OCI-M2 (cell line): ENCODE results near the gene MPDU1.

Experiments
- DNase-seq: peaks from one replicate; lab custom pipeline; 2025; ENCODE audit not compliant: unreplicated experiment; lab: John Stamatoyannopoulos, UW

Gene MPDU1

DNA sequence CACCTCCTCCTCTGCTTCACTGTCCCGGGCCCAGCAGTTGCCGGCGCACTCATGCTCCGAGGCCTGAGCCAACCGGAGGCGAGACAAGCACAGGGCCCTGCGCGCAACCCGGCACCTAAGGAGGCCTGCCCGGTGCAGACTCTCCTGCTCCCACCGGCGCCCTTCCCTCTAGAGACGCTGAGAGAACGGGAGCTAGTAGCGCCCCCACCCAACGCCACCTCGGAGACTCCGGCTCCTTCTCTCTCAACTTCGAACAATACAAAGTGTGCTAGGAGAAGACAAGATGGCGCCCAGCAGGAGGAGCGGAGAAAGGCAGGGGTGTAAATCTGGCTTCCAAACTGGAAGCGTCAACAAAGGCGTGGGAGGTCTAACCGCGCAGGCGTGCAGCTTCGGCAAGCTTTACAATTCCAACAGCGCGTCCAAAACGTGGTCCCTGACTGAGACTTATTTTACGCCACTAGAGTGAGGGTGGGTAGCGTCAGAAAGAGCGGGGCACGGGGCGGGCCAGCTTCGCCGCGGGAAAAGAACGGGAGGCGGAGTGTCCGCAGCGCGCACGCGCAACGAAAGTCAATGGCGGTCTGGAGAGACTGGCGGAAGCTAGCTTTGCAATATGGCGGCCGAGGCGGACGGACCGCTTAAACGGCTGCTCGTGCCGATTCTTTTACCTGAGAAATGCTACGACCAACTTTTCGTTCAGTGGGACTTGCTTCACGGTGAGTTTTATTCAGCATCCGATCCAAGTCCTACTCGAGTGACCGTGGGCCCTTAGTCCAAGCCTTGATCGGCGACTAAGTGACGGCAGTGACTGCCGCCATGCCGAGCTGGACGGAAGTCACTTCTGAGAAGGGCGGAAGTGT, at the start of gene MPDU1:
MPDU1 (plus strand) TSS at position 600 of the 857 bp plus-strand sequence; CDS start at position 611, 11 bp downstream.
- DNase-seq: peak; percentile 91

DNA sequence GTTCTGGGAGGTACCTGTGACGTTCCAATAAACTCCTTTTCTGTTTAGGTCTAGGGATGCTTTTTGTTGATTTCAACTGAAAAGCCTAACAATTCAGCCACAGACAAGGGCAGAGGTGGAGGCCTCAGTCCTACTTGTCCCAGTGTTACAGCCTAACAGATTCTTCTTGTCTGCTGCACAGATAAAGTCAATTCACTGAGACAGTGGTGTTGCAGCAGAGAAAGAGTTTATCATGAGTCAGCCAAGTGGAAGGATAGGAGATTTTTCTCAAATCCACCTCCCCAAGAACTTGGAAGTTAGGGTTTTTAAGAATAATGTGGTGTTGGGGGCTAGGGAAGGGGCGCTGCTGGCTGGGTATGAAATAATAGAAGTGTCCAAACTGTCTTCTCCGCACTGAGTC, 45.6 kb upstream of the MPDU1 start:
- no peak for DNase-seq

- DNase-seq: no peak
These were observed 44.6 kb upstream of the MPDU1 start for GRCh38 chr17:7538891-7539545.

DNA sequence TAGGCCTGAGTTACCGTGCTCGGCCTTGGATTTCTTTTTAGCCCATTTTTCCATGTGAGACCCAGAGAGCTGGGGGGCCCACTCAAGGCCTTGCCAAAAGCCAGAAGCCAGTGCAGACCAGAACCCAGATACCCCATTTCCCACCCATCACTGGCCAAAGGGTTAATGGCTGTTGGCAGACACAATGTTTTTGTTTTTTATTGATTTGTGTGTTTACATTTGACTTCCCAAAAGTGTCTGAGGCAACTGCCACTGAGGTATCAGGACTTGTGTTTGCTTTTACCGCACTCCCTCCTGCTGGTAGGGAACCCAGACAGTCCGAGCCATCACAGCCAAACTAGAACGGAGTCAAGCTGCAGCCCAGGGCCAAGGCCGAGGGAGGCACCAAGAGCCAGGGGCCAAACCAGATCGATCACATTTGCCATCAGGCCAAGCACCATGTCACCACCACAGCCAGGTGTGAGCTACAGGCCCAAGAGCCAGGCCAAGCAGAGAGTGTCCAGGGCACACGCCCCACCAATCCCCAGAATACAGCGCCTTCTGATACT, 42.5 kb upstream of the MPDU1 start:
- no peak for DNase-seq

DNA sequence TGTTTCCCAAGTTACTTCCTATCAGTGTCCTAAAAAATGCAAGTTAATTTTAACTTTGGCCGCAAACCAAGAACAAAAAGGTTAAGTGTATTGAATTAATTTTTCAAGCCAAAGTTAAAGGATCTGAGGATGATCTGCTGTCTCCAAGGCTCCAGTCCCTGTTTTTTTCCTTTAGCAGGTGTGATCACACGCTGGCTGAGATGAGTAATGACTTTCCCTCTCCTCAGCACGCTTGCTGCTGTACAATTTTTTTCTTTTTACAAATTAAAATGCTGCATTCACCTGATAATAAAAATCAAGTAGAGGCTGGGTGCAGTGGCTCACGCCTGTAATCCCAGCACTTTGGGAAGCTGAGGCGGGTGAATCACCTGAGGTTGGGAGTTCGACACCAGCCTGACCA, 38.7 kb upstream of the MPDU1 start:
- no peak for DNase-seq

- DNase-seq: no peak
These were observed 34.9 kb upstream of the MPDU1 start, which contains the start of gene TNFSF12 for GRCh38 chr17:7548585-7549400. TSS of gene TNFSF12 (plus strand) at chr17:7549058. CDS start at chr17:7549154, 96 bp downstream.

DNA sequence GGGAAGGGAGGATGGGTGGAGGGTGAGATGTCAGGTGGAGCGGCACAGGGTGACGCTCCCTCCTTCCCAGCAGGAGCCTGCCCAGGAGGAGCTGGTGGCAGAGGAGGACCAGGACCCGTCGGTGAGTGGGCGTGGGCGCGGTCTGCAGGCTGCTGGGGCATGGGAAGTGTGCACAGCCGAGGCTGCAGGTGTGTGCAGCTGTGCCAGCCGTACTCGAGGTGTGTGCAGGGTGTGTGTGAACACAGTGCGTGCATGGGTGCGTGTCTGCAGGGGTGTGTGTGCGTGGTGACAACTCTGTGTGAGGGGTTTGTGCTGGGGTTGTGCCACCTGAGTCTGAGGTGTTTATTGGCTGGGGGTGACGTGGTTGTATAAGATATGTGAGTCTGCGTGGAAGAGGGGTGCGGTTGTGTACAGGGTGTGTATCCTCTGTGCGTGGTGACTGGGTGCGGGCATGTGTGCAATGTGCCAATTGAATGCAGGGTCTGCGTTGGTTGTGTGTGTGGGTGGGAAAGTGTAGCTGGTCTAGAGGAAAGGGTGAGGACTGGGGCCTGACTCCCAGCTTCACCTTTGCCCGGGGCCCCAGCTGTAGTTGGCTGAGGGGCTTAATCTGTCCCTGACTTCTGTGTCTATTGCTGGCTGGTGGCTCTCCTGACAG, 34.1 kb upstream of the MPDU1 start:
- DNase-seq: no peak

DNA sequence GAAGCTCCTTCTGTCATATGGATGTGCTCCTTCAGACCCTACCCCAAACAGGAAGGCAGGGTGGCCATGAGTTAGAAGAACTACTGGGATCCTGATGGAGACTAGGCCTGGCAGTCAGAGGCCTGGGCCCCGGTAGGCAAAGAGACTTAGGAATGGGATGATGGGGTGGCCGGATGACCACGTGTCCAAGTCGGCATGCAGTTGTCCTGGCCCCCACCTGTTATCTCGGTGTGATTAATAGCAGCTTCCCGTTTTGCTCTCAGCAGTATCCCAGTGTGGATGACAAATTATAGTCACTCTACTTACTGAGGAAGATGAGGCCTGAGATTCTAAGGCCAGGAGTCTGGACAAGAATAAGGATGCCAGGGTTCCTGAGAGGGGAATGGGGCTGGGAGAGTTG, 33.3 kb upstream of the MPDU1 start:
- no peak for DNase-seq

- DNase-seq: no peak
These were observed 32.3 kb upstream of the MPDU1 start for GRCh38 chr17:7551396-7551795.

DNA sequence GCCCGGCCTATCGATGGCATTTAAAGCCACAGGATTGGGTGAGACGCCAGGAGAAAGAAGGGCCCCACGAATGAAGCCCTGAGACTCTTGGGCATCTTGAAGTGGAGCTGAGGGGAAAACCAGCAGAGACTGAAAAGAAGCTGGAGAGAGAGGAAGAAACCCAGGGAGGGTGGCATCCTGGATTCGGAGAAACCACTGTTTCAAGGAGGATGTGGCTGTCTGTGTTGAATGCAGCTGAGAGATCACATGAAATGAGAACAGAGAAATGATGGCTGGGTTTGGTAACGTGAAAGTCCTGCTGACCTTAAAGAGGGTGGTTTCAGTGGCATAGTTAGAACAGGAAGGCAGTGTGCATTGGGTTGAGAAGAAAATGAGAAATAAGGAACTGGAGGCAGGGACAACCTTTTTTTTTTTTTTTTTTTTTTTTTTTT, 31.0 kb upstream of the MPDU1 start:
- DNase-seq: no peak

DNA sequence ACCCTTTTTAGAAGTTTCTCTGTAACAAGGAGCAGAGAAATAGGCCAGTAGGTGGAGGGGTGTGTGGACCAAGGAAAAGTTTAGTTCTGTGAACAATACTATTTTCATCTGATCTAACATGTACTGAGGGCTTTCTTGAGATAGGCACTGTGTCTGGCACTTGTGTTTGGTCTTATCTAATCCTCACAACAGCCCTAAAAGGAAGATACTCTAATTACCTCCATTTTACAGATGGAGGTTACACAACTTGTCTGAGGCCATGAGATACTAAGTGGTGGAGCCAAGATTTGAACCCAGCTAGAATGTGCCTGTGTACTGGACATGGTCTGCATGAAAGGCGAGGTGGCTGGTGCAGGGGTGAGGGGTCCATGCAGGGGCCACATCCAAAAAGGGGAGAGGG, 30.3 kb upstream of the MPDU1 start:
- no peak for DNase-seq

- DNase-seq: no peak
These were observed 28.2 kb upstream of the MPDU1 start for GRCh38 chr17:7555320-7555948.

- DNase-seq: no peak
These were observed 27.0 kb upstream of the MPDU1 start for GRCh38 chr17:7556627-7557026.

DNA sequence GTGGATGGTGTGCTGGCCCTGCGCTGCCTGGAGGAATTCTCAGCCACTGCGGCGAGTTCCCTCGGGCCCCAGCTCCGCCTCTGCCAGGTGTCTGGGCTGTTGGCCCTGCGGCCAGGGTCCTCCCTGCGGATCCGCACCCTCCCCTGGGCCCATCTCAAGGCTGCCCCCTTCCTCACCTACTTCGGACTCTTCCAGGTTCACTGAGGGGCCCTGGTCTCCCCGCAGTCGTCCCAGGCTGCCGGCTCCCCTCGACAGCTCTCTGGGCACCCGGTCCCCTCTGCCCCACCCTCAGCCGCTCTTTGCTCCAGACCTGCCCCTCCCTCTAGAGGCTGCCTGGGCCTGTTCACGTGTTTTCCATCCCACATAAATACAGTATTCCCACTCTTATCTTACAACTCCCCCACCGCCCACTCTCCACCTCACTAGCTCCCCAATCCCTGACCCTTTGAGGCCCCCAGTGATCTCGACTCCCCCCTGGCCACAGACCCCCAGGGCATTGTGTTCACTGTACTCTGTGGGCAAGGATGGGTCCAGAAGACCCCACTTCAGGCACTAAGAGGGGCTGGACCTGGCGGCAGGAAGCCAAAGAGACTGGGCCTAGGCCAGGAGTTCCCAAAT, 26.4 kb upstream of the MPDU1 start:
- no peak for DNase-seq

- DNase-seq: no peak
These were observed 25.7 kb upstream of the MPDU1 start for GRCh38 chr17:7557775-7558543.

DNA sequence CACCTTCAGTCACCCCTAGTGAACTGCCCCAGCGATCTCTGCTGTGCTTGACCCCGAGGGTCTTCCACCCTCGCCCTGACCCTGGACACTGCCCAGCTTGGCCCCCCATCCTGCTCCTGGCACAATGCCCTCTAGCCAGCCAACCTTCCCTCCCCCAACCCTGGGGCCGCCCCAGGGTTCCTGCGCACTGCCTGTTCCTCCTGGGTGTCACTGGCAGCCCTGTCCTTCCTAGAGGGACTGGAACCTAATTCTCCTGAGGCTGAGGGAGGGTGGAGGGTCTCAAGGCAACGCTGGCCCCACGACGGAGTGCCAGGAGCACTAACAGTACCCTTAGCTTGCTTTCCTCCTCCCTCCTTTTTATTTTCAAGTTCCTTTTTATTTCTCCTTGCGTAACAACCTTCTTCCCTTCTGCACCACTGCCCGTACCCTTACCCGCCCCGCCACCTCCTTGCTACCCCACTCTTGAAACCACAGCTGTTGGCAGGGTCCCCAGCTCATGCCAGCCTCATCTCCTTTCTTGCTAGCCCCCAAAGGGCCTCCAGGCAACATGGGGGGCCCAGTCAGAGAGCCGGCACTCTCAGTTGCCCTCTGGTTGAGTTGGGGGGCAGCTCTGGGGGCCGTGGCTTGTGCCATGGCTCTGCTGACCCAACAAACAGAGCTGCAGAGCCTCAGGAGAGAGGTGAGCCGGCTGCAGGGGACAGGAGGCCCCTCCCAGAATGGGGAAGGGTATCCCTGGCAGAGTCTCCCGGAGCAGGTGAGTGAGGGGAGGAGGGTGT, 24.9 kb upstream of the MPDU1 start, which contains the start of gene TNFSF13:
TNFSF13 (plus strand) TSS at position 207 of the 776 bp plus-strand sequence; CDS start at position 497, 290 bp downstream.
- no peak for DNase-seq

GRCh38 chr17:7559320-7560171, 24.1 kb upstream of the MPDU1 start:
- no peak for DNase-seq
